Measurements from ENCODE around the gene AUTS2.

The AUTS2 gene

DNA sequence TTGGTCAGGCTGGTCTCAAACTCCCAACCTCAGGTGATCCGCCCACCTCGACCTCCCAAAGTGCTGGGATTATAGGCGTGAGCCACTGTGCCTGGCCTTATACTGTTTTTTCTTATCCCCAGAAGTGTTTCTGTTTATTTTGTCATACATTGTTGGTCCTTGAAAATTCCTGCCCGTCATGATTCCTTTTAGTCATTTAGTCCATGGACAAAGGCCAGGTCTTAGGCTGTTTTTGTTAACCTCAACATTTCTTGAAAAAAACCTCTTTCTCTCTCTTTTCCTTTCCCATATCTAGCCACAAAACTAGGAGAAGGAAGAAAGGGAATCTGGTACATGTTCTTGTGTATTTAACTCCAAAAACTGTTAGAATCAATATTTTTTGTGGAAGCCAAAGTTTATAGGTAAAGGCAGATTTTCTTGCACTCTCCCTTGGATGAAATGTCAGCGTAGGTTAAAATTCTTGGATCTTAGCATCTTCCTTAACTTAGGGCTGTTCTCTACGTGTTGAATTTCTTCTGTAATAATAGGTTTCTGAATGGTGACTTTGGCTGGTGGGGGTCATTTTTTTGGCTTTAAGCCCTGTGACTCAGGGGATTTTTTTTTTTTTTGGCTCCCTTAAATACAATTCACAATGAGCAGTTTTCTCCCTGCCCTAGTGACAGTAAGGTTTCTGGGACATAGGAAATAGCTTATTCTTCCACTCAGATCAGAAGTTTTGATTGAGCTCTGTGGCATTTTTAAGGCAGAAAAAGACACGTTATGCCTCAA is 500.8 kb downstream of the AUTS2 start:
- DNase-seq, result no peak

- DNase-seq, result no peak
These were observed 506.0 kb downstream of the AUTS2 start for GRCh38 chr7:70104243-70104642.

DNA sequence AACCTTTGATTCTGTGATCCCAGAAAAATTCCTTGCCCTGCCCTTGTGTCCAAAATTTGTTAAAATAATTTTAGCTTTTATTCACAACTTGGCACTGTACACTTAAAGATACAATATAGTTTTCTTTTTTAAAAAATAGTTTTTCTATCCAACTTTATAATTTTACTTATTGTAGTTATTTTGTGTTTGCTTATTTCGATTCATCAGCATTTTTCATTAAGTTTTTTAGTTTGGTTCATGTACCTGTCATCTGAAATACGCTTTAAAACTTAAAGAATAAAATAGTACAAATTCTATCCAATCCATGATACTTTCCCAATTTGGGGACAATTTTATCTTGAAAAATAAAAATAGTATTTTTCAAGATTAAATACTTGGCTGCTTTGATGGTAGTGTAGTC is 514.8 kb downstream of the AUTS2 start:
- no peak for DNase-seq

DNA sequence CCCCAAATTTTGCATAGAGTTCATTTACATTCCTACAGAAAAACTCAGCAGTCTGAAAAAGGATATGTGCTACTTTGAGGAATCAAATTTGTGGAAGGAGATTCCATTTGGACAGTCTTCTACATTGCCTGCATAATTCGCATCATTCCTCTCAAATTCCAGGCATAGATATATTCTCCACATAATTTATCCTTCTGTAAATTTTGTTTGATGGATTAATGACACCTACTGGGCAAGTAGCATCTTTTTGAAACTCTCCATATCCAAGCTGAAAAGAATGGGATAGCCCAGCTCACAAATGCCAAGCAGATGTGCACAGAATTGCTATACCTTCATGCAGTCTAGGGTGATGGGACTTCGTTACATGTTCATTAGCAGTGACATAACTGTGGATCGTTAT is 515.3 kb downstream of the AUTS2 start:
- DNase-seq, result no peak

DNA sequence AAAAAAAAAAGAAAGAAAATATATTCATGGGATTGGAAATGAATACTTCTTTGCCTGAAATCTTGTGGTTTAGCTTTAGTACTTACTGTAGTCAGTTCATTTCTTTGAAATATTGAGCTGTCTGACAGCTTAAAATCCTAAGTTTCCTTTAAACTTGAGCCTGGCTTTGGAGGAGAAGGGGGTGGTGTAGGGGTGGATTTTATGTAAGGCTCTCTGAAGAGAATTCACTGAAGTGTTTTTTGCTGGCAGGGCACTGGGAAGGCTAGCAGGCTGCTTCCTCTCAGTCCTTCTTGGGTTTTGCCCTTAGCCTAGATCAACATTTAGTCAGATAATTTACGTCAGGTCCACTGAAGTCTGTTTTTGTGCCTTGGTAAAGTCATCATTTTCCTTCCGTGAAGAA is 516.5 kb downstream of the AUTS2 start:
- DNase-seq, result no peak

- DNase-seq, result no peak
These were observed 518.0 kb downstream of the AUTS2 start for GRCh38 chr7:70116244-70116643.

- DNase-seq, result no peak
These were observed 518.6 kb downstream of the AUTS2 start for GRCh38 chr7:70116867-70117266.

DNA sequence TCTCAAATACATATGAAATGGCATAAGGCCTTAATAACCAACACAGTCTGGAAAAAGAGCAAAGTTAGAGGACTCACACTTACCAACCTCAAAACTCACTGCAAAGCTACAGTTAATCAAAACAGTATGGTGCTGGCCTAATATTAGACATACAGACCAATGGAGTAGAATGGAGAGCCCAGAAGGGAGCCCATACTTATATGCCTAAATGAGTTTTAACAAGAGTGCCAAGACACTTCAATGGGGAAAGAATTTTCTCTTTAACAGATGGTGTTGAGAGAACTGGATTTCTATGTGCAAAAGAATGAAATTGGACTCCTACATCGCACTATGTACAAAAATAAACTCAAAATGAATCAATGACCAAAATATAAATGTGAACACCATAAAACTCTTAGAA is 522.6 kb downstream of the AUTS2 start:
- no peak for DNase-seq

- DNase-seq, result no peak
These were observed 533.5 kb downstream of the AUTS2 start for GRCh38 chr7:70131817-70132216.

DNA sequence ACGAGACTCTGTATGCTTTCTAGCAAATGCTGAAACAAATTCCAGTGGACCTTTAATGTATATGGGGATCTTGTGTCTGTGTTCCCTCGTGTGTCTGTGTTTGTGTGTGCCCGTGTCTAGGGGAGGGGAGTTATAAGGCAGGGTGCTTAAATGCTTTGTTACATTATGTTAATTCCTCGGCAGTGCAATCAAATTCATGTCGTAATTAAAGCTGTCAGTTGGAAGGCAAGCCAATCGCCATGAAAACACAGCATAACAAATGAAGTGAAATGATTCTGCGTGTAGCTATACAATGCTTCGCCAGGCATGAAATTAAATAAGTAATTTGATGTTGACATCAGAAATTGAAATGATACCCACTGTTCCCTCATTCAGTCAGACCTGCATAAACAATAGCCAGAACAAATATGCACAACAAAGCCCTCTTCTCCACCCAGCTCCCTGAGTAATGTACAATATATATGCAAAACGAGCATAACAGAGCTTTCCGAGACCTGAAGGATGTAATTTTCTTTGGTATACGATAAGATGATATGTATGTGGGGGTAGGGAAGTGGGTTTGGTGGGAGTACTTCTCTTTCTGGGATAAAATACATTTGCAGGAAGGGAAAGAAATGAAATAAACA is 534.1 kb downstream of the AUTS2 start:
- no peak for DNase-seq

DNA sequence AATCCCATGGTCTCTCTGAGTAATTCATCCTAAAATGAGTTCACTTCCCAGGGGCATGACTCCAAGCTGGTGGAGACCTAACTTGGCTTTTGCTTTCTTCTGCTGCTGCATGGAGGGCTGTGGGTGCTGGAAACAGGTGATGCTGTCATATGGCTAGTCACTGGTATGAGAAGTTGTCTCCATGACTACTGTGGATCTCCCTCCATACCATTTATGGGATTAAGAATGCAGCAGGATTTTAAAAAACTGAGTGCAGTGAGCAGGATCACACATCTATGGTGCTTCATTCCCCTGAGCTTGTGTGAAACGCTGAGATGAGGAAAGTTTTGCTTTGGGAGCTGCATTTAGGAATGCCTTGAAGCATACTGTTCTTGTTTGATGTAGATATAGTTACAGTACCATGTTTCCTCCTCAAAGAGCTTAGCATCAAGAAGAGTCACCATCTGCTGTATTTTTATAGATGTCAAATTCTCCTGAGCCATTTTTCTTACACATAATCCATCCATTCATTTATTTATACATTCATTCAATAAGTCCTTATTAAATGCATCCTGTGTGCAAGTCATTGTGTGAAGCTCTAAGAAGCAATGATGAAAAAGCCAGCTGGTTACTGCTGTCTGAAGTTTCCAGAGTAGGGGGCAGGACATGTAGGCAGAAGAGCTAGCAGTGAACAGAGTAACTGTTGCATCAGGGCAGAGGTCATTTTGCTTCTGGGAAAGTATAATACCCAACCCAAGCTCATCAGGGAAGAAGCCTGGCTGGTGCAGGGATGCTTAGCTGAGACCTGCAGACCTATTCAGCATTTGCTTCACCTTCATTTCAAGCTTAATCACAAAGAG is 534.8 kb downstream of the AUTS2 start:
- DNase-seq, result no peak

- DNase-seq, result no peak
These were observed 535.9 kb downstream of the AUTS2 start for GRCh38 chr7:70134029-70134770.

DNA sequence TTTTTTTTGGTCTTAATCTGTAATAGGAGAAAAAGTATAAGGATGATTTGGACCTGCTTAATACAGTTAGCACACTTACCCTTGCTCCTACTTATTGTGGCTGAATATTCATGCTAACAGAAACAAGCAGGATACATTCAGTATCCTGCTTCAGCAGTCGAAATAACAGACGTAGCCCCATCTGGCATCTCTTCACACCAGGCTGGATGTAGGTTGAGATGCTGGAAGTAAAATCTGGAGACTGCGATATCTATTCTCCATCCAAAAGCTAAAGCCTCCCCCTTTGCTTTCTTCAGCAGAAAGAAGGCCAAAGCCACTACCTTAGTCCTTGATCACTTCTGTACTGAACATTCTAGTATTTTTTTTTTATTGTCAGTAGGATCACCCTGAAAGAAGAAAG is 537.4 kb downstream of the AUTS2 start:
- no peak for DNase-seq

DNA sequence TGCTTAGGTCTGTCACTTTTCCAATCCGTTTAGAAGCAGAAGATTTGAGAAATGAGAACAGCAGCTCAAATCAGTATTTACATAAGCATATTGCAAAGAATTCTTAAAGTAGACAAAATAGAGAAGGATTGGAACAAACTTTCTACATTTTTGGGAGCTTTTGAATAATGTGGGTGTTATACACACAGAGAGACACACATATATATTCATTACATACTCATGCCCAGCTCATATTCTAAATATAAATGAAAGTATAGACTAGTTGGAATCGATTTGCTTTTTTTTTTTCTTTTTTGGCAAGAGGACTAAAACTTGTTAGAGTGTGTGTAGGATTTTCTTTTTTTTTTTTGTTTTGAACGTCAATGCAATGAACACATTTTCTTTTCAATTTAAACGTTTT is 538.9 kb downstream of the AUTS2 start:
- no peak for DNase-seq

DNA sequence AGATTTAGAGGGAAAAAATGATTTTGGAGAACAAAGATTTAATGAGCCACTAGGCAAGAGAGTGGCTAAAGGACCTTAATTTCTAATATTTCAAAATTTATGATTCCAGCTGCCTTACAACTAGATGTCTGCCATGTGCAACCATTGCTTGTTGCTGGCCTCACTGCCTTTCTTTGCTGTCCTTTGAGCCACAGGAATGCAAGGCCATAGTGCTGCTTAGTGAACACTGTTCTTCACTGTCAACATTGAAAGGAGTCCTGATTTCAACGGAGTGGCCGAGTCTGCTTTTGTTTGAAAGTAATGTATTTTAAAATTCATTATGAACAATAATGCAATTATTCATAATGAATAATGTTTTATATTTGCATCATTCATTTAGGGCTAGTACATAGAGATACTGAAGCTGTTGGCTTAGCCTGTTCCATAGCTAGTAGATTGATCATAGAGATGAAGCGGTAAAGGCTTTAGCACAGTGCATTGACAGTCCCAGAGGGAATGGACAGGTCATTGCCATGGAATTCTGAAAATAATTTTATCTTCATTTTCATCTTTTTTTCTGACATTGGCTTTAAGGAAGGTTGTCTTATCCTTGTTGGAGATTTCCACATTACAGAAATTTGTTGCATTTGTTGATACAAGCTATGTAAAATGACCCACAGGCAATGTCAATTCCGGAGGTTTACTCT is 544.1 kb downstream of the AUTS2 start:
- no peak for DNase-seq

DNA sequence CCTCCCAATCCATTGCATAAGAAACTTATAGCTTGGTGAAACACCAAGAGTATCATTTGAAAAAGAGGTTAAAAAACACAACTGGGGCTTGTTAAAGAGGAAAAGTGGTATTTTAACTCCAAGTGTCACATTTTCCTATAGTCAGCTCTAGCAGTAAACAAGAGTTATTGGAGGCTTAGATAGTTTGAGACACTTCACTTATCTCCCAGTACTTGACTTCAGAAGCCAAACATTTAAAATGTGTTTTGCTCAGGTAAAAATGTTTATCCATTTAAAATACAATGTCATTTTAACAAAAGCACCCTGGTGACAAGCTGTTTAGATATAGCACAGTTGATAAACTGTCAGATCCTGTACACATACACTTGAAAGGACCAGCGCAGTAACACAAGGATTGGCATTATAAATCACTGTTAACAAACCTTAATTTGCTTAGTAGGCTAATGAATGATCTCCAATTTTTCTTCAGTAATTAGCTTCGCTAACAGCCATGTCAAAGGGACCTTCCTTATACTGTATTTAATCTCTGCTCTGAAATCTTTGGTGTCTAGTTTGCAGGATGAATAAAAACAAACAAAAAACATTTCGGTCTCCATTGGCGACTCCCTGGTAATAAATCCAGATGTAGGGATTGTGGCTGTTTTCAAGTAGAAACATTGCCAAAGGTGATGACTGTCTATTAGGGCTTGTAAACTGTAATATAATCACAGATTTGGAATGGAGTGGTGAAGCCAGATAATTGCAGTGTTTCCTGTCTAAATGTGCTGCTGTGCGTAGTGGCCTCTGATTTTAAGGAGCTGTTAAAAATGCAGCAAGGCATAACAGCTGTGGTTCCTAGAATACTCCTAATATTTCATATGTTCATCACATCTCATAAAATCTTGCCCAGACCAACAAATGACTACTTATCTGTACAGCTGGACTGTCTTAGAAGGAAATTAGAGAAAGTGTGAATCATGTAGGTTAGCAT is 545.1 kb downstream of the AUTS2 start:
- DNase-seq, result no peak

GRCh38 chr7:70148997-70149396 is 550.7 kb downstream of the AUTS2 start:
- no peak for DNase-seq

DNA sequence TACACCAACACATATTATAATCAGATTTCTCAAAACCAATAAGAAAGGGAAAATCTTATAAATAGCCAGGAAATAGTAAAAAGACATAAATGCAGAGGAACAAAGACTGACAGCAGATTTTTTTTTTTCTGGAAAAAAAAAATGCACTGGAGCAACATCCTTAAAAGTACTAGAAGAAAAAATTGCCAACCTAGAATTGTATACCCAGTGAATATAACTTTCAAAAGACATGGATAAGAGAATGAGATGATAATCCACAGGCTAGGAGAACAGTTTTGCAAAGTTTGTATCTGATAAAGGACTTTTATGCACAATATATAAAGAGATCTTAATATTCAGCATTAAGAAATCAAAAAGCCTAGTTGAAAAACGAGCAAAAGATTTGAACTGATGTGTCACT is 554.0 kb downstream of the AUTS2 start:
- DNase-seq, result no peak

DNA sequence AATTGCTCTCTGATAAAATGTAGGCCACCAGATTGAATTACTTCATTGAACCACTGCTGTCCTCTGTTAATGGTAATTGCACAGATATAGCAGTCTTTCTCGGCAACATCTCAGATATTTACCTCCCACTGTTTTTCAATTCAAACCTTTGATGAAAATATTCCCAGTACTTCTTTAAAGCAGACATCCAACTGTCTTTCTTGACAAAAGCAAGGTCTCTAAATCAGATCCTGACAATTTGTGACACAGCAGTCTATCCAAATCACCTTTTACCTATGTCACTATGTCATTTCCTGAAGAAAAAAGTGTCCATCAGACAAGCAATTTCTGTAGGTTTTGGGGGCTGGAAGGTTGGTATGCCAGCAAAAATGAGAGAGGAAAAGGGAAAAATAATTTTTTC is 555.7 kb downstream of the AUTS2 start:
- no peak for DNase-seq

GRCh38 chr7:70154521-70155180 is 556.4 kb downstream of the AUTS2 start:
- DNase-seq, result no peak

DNA sequence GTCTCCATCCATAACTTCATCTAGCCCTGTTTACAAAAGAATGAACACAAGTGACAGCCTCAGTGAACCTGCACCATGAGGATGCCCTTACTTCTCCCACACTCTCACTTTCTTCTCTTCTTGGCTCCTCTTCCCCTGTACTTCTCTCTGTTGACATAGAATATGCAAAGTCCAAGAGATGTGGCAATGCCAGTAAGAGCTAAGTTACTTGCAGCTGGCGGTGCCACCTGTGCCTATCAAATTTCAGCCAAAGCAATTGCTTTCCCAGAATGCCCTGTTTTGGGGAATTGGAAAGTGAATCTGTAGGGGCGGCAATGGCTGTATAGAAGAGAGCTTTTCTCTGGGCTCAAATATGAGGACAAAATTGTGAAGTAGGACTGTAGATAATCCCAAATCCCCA is 557.8 kb downstream of the AUTS2 start:
- DNase-seq, result no peak

Data from SIG-M5 (cell line).